ENCODE results near the gene CTIF.

Gene CTIF

DNA sequence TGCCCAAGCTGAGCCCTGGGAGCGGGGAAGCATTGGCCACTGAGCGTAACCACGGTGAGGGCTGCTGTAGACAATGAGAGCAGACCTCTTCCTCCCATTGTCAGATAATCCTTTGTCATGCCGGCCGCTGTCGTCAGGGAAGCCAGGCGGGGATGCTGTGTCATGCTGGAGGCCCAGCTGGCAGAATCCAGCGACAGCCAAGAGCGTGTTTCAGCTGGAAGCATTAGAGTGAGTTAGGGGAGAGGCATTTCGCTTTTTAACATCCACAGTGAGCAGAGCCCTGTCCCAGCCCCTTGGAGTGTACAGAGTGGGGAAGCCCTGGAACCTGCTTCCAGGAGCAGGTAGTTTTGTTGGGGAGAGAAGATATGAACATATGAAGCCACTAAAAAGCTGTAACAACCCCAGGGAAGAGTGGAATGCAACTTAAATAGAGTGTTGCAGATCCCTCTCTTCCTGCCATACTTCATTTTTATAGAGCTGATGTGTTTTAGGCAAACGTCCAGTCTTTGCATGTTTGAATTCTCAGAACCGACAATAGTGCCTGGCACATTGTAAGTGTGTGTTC lies 7.0 kb downstream of the CTIF start:
- DNase-seq (ENCODE audit: low spot score): no peak

DNA sequence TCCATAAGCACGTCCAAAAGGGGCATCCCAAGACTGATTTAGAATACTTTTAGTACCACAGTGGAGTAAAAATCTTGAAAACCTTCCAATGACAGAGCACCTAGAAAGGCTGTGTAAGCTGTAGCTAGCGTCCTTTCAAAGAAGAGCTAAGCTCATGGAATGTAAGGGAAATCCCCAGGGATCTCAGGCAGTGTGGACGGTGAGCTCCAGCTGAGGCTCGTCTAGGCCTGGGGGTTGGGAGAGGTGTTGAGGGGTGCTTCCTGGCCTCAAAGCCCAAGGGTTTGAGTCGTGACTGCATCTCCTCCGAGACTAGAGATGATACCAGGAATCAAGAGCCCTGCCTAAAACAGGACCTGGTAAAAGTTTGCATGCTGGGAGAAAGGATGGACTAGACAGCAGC lies 7.6 kb downstream of the CTIF start:
- no peak for DNase-seq (ENCODE audit: low spot score)
- TF ChIP-seq, protein P1, sequence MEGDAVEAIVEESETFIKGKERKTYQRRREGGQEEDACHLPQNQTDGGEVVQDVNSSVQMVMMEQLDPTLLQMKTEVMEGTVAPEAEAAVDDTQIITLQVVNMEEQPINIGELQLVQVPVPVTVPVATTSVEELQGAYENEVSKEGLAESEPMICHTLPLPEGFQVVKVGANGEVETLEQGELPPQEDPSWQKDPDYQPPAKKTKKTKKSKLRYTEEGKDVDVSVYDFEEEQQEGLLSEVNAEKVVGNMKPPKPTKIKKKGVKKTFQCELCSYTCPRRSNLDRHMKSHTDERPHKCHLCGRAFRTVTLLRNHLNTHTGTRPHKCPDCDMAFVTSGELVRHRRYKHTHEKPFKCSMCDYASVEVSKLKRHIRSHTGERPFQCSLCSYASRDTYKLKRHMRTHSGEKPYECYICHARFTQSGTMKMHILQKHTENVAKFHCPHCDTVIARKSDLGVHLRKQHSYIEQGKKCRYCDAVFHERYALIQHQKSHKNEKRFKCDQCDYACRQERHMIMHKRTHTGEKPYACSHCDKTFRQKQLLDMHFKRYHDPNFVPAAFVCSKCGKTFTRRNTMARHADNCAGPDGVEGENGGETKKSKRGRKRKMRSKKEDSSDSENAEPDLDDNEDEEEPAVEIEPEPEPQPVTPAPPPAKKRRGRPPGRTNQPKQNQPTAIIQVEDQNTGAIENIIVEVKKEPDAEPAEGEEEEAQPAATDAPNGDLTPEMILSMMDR (IDR thresholded peaks at IDR 0.05; ENCODE audit: extremely low read depth, missing control alignments): no peak

More for the DNA sequence above, 7.0 kb downstream of the CTIF start:
- TF ChIP-seq, protein P1 (IDR thresholded peaks at IDR 0.05; ENCODE audit: extremely low read depth, missing control alignments): no peak

DNA sequence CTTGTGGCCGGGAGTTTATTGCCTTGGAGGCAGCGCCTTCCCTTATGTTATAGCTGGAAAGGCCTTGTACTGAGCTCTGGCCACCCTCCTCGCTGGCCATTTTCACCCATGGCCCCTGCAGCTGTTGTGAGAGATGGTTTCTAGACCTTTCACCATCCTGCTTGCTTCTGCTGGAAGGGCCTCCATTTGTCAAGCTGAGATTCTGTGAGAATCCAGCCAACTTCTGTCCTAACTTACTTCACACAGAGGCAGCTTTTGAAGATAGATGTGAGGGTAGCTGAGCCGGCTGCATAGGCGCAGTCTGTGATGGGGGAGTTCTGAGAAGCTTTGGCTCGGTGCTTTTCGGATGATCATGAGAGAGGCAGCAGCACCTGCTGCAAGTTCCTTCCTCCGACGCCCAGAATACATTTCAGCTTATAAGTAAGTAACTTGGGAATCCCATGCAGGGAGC lies 8.7 kb downstream of the CTIF start:
- TF ChIP-seq, protein P1 (IDR thresholded peaks at IDR 0.05; ENCODE audit: extremely low read depth, missing control alignments): no peak
- DNase-seq (ENCODE audit: low spot score): no peak

DNA sequence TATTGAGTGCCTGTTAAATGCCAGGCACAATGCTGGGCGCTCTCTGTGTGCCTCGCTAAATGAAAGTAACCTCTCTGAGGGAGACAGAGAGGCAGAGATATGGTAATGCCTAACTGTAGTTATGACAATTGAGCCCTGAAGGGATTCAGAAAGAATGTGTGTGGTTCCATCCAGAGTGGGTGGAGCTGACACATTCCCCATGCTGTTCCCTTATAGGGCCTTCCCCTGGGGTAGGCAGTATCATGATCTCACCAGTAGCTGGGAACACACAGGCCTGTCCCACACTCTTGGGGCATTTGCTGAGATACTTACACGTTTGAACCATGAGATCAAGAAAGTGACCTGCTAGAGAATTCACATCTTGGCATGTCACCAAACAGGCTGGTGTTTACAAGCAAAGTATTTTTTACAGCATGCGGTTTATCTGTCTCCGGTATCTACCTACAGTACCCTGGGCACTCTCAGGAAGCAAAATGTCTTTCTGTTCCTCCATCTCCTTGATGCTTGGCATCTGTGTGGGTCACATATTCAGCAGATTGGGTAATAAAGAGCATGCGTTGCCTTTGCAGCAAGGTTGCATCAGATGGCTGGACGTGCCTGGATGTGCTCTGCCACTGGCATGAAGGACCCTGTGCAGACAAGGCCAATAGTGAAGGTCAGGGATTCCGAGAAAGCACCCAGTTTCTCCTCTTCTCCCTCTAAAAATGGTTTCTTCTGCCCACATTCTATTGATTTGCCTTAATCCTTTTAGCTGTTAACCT lies 9.4 kb downstream of the CTIF start:
- DNase-seq (ENCODE audit: low spot score): no peak
- TF ChIP-seq, protein P1 (IDR thresholded peaks at IDR 0.05; ENCODE audit: extremely low read depth, missing control alignments): no peak

DNA sequence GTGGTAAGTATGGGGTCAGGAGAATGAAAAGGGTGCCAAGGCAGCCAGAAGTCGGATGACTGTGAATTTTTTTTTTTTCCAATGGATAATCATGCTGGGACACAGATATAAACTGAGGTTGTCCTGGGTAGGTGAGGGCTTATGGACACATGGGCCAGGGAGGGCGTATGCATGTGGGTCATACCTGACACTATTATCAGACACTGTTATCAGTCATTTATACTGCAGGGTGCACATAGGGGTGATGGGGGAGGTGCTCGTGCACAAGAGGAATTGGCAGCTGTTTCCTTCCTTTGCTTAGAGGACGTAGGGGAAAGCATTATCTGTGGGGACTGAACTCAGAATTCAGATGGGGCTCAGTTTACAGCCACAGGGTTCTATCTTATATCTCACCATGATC lies 10.1 kb downstream of the CTIF start:
- no peak for DNase-seq (ENCODE audit: low spot score)
- TF ChIP-seq, protein P1 (IDR thresholded peaks at IDR 0.05; ENCODE audit: extremely low read depth, missing control alignments): no peak

DNA sequence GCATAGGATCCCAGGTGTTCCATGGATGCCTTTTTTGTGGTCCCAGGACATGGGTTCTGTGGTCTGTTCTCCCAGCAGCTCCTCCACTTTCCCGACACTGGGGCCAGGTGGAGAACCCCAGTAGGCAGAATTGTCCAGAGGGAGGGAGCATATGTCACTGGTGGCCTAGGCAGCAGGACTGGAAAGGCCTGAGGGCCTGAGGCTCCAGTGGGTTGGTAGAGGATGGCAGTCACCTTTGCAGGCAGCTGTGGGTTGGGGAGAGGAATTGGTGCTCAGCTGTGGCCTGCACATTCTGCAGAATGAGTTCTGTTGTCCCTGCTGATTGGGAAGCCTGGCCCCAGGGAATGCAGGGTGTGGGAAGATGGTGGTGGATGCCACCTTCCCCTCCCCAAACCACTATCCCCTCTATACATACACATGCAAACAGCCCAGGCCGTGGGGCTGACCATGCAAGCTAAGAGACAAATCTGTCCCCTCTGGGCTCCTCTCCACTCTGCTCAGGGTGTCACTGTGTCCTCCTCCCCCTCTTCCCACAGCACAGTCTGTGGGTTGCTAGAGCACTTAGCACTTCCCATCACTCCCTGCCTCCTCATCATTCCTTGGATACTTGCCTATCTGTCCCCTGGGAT lies 11.4 kb downstream of the CTIF start:
- TF ChIP-seq, protein P1 (IDR thresholded peaks at IDR 0.05; ENCODE audit: extremely low read depth, missing control alignments): no peak

DNA sequence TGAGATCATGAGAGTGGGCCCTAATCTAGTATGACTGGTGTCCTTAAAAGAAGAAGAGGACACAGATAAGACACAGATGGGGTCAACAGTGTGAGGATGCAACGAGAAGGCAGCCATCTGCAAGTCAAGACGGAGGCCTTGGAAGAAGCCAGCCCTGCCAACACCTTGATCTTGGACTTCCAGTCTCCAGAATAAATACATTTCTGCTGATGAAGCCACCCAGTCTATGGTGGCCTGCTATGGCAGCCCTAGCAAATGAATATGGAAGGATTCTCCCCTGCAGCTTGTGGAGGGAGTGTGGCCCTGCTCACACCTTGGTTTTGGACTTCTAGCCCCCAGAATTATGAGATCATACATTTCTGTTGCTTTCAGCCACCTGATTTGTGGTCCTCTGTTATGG lies 12.3 kb downstream of the CTIF start:
- TF ChIP-seq, protein P1 (IDR thresholded peaks at IDR 0.05; ENCODE audit: extremely low read depth, missing control alignments): no peak
- no peak for DNase-seq (ENCODE audit: low spot score)

More for the DNA sequence above, 11.4 kb downstream of the CTIF start:
- no peak for DNase-seq (ENCODE audit: low spot score)
